NCI-H1105 (cell line): ENCODE results near the gene CEBPA.

Experiments used
- DNase-seq: peaks from one replicate; lab custom pipeline; 2025; lab: John Stamatoyannopoulos, UW

CEBPA gene

DNA sequence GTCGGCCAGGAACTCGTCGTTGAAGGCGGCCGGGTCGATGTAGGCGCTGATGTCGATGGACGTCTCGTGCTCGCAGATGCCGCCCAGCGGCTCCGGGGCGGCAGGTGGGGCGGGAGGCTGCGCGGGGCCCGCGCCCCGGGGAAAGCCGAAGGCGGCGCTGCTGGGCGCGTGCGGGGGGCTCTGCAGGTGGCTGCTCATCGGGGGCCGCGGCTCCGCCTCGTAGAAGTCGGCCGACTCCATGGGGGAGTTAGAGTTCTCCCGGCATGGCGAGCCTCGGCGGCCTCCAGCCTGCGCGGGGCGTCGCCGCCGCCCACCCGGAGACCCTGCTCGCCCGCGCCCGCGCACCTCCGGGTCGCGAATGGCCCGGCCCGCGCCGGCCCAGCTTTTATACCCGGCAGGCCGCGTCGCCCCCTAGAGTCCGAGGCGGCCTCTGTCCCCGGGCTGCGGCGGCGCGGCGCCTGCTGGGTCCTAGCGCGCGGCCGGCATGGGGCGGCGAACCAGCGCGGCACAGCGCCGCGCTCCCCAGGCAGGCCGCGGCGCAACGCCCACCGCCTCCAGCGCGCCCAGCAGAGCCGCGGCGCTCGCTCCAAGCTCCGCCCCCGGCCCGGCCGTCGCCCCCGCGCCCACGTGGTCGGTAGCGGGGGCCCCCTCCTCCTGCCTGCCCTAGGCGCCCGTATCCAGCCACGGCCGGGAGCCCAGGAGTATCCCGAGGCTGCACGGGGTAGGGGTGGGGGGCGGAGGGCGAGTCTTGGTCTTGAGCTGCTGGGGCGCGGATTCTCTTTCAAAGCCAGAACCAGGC lies at the start of gene CEBPA:
Gene CEBPA (minus strand): TSS at position 360 of the 799 bp plus-strand sequence. CDS start 120 bp downstream, at position 240.
- peak; percentile 87 for DNase-seq

DNA sequence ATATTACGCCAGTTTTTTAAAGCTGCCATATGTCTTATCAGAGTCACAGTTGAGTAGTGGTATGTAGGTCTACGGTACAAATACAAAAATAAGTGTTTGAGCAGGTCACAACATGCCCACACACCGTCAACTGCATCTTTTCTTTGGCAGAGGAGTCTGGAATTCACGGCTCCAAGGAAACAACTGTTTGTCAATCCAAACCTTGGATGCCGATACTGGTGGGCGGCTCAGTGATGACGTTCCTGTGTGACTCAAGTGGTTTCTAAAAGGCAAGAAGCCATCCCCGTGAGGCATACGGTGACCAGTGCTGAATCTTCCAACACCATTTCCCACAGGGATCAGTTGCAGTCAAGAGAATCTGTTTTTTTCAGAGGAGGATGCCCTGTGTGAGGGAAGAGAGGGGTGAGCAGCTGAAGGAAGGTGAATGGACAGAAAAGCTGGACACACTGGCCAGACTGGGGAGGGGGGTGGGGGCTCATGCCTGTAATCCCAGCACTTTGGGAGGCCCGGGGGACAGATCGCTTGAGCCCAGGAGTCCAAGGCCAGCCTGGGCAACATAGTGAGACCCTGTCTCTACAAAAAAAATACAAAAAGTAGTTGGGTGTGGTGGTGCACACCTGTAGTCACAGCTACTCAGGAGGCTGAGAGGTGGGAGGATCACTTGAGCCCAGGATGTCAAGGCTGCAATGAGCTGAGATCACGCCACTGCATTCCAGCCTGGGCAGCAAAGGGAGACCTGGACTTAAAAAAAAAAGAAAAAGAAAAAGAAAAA lies 48.4 kb upstream of the CEBPA start:
- DNase-seq, result no peak

DNA sequence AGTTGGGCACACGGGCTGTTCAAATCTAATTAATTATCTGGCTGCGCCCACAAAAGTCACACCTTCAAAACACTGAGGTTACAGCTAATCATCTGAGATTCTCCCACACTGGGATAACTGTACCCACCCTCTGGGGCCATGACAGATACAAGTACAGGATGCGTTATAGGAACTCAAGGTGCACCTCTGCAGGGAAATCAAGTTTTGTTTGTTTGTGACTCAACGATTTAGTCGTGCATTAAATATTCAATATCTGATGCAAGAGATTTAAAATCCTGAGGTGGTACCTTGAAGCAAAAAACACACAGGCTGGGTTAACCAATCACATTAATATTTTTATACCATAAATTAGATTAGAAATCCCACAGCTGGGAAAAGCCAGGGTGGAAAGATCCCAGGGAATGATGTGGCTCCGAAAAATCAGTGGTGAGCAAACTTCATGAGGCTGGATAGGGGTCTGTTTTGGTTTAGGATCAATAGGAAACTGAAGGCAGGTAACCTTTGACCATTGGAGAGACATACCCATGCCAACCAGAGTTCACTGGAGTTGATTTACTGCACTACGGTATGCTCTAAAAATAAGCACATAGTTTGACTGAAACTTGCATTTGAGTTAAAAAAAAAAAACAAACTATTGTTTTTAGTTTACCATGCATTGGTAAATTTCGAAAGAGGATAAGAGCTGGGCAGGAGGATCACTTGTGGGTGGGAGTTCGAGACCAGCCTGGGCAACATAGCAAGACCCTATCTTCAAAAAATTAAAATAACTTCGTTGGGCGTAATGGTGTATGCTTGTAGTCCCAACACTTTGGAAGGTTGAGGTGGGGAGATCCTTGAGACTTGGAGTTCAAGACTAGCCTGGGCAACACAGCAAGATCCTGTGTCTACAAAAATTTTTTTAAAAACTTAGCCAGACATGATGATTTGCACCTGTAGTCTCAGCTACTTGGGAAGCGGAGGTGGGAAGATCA lies 47.3 kb upstream of the CEBPA start:
- DNase-seq, result no peak

DNA sequence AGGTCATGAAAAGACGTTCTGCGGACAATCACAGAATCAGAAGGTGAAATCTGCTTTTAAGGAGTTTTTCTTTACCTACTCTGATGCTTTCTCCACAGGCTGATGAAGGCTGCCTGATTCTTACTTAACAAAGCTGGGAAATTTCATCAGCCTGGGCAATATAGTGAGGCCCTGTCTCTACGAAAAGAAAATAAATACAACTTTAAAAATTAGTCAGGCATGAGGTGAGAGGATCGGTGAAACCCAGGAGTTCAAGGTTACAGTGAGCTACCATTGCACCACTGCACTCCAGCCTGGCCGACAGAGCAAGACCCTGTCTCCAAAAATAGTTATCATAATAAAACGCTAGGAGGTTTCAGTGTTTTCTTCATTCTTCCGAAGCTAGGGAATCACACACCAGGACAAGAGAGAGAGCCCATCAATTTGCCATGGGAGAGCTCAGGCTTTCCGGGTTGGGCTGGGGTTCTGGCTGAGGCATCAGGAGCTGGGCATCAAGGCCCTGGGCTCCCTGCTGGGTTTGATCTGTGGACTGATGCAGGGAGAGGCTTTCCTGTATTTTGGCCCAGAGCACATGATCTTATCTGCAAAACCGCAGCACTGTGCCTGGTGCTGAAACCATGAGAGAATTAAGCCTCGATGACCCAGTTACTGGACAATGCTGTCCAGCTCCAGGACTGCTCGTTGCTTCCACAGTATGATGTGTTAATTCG lies 46.1 kb upstream of the CEBPA start:
- no peak for DNase-seq

DNA sequence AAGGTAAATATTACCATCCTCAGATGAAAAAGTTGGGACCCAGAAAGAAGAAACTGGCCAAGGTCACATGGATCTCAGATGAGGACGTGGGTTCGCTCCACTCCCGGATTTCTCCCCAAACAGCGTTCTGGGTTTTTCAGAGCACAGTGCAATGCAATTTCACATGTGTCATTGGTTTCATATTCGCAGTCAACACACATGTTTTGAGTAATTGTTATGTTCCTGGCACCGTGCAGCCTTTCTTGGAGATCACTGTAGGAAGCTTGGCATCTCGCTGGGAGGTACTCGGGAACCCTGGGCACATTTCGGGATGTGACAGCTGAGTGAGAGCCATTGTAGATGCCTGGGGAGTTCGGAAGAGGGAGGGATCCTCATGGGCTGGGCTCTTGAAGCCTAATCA lies 45.0 kb upstream of the CEBPA start:
- no peak for DNase-seq

DNA sequence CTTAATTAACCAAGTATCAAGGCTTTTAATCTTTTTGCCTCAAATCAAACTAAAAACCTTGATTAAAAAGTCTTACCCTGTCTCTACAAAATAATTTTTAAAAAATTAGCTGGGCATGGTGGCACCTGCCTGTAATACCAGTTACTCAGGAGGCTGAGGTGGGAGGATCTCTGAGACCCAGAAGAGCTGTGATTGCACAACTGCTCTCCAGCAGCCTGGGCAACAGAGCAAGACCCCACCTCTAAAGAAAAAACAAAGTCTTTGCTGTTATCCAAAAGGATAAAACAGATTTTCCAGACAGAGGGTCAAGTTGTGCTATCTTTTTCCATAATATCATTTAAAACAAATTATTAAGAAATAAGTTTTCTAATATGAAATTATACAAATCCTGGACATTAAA lies 44.3 kb upstream of the CEBPA start:
- no peak for DNase-seq

DNA sequence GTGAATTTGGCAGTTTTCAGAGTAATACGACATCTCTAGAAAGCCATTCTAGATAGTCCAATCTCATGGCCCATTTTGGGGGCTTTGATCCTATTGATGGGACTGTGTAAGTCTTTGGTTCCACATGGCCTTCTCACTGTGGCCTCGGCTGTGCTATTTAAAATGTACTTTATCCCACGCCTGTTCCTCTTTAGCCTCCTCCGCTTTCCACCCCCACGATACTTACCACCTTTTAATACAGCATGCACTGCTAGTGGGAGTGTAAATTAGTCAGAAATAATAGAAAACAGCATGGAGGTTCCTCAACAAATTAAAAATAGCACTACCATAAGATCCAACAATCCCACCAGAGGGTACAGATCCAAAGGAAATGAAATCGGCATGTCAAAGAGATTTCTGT lies 42.8 kb upstream of the CEBPA start:
- DNase-seq, result no peak

DNA sequence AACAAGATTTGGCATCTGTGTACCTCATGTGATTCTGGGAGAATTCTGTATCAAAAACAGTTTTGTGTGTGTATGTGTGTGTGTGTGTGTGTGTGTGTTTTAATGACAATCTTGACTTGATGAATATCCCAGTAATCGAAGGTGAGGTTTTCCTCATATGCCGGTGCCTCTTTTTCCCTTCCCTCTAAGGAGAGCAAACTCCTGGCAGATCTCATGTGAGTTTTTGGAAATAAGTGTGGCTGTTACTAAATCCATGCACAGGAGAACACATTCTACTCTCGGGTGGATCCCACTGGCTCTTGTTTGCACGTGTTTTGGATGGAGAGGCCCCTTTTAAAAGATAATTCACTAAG lies 42.2 kb upstream of the CEBPA start:
- DNase-seq, result no peak

DNA sequence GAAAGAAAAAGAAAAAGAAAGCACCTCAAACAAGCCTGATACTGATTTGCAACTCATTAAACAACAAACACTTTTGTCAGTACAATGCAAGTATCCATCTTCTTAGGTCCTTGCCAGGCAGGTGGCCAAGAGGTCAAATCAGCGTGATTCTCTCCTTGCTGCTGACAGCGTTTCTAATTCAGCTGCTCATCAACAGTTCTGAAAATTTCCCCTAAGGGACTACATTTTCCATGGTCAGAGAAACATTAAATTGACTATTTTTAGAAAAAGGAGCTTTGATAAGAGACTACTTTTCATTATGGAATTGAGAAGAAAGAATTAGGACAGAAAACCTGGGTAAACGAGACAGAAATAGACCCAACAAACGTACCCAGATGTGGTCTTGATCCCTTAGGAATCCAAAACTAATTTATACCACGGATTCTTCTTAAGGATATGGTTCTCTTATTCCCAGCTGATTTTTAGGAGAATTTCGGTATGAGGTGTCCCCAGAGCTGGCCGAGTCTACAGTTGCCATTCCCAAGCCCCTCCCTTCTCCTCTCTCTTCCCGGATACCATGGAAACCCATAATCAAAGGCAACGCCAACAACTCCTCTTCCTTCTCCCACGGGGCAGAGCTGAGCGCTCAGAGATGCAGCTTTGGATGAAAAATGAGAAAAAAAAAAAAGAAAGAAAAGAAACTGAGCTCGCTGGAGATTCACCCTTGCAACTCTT lies 41.7 kb upstream of the CEBPA start:
- no peak for DNase-seq

DNA sequence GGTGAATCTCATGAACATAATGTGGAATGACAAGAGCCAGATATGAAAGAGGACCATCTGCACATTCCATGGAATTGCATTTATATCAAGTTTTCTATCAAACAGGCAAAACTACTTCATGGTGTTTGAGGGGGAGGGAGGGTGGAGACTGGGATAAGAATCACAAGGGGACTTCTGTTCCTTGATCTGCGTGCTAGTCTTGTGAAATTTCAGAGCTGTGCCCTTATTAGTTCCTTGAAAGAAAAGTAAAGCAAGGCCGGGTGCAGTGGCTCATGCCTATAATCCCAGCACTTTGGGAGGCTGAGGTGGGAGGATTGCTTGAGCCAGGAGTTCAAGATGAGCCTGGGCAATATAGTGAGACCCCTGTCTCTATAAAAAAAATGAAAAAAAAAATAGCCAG lies 41.0 kb upstream of the CEBPA start:
- no peak for DNase-seq

DNA sequence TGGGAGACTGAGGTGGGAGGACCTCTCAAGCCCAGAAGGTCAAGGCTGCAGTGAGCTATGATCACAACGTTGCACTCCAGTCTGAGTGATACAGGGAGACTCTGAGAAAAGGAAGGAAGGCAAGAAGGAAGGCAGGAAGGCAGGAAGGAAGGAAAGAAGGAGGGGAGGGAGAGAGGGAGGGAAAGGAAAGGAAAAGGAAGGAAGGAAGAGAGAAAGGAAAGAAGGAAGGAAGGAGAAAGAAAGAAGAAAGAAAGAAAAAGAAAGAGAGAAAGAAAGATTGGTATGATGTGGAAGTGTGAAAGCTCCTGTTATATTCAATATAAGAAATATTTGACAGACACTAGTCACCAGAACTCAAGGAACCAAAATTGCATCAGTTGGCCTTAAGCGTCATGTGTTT lies 38.7 kb upstream of the CEBPA start:
- no peak for DNase-seq

DNA sequence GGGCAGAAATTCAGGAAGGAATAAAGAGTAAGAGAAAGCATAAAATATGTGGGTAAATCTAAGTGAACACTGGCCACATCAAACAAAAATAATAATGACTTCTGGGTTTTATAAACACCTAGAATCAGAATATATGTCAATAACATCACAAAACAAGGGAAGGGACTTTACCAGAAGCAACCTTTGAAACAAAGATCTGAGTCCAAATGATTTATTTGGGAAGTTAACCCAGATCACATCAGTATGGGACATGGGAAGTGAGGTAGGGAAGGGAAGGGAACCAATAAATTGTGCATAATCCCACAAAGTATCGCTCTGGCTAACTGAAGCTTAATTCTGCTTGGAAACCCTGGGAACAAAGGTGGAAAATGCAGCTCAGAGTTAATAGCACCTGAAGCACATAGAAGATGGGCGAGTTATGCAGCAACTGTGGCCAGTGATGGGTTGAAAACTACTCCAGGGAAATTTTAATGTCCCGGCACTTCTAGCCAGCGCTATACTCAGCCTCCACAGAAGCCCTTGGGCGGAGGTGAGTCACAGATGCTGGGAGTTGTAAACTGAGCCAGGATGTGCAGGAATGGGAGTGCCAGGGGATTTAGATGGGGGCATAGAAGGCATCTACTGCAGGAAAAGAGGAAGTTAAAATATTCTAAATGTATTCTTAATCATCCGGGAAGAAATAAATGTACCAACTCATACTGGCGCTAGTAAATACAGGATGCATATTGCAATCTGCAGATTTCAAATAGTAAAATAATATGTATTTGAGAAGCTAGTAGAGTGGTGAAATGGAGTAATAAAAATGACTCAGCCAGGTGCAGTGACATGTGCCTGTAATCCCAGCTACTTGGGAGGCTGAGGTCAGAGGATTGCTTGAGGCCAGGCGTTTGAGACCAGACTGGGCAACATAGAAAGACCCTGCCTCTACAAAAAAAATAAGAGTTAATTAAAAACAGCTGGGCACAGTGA lies 37.0 kb upstream of the CEBPA start:
- DNase-seq, result no peak

DNA sequence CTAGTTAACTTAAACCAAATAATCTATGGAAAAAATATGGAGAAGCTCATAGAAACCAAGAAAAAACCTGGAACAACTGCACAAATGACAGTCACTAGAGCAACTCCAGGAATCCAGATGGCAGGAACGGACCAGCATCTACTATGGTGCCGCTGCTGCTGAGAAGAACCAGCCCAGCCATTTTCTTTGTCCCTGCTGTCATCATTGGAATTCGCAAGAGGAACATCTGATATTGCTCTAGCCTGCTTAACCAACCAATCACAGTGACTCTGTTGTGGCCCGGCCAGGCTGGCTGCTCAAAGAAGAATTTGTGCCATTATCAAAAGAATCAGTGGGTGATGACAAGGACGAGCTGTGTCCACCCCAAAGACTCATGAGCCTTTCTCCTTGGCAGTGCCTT lies 33.1 kb upstream of the CEBPA start:
- no peak for DNase-seq

DNA sequence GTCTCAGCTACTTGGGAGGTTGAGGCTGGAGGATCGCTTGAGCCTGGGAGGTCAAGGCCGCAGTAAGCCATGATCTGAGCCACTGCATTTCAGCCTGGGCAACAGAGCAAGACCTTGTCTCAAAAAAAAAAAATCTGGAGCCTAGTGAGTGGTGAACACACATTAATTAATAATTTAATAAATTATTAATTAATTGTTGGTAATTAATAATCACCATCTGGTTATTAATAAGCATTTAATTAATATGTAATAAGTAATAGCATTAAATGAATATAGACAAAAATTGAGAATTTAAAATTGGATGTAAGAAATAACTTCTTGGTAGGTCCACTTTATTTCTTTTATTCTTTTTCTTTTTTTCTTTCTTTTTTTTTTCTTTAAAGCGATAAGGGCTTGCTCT lies 31.9 kb upstream of the CEBPA start:
- no peak for DNase-seq

DNA sequence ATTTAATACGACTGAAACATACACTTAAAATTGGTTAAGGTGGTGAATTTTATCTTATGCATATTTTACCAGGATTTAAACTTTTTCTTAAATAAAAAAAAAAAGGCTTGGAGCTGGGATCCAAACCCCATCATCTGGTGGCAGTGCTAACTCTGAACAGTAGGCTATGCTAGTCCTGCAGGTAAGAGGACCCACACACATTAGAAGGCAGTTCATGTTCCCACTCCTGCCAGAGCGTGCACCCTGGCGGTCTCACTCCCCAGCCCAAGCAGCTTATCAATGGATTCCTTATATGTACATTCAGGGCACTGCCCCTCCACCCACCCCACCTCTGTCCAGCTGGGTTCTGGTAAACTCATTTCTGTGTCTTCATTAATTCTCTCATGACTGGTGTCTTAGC lies 31.3 kb upstream of the CEBPA start:
- no peak for DNase-seq

DNA sequence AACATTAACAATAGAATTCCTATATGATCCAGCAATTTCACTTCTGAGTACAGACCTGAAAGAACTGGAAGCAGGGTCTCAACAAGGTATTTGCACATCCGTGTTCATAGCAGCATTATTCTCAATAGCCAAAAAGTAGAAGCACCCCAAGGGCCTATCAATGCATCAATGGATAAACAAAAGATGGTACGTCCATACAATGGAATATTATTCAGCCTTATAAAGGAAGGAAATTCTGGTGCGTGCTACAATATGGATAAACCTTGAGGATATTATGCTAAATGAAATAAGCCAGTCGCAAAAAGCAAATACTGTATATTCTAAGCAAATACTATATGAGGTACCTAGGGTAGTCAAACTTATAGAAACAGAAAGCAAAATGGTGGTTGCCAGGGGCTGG lies 30.8 kb upstream of the CEBPA start:
- DNase-seq, result no peak

DNA sequence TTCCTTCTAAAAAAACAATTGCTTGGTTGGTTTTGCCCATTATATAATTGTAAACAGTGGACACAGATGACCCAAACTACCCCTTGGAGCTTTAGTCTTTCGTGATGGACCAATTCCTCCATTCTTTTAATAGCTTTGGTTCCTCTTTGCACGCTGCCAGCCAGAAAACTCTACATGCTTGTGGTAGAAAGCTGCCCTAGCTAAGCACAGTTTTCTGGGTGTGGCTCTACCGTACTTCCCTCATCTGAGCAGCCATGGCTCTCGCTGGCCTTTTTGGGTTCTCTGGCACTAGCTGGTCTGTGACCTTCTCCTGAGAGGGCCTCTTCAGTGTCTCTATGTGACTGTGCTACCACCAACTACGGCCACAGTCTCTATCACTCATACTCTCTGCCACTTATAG lies 29.9 kb upstream of the CEBPA start:
- no peak for DNase-seq

DNA sequence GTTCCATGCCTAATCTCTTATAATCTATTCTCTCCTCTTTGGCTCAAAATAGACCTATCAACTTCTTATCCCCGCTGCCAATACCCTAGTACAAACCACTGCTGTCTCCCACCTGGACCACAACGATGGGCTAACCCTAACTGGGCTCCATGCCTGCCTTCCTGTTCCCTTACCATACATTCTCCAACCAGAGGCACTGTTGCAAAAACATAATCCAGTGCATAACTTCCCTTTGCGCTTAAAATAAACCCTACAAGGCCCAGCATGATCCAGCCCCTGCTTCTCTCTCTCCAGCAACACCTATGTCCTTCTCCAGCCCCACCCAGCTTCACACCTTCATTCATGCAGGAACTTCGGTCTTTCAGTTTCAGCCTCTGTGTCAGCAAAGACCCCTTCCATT lies 27.4 kb upstream of the CEBPA start:
- no peak for DNase-seq

DNA sequence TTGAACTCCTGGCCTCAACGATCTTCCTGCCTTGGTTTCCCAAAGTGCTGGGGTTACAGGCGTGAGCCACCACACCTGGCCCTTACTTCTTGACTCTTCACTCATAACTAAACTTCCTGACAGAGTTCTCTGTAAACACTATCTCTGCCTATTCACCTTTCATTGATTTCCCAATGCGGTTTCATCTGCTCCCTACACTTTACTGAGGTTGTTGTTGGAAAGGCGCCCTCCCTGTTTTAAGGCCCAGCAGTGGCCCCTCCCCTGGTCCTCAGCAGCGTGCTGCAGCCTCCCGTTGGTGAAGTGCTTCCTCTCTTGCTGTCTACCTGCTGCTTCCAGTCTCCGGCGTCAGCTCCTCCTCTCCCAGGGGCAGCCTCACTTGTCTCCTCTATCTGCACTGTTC lies 26.7 kb upstream of the CEBPA start:
- no peak for DNase-seq

DNA sequence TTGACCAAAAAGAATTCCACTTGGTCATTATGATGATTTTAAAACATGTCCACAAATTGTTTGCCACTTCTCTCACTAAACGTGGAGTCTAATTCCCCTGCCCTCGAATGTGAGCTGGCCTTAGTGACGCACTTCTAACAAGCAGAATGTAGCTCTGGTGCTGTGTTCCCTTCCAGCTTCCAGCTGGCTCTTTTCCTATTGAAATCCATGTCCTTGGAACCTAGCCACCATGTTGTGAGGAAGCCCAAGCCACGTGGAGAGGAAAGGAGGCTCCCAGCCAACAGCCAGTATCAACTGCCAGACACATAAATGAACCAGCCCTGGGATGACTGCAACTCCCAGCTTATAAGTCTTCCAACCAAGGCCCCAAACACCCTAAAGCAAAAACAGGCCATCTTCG lies 23.6 kb upstream of the CEBPA start:
- DNase-seq, result no peak
